WERI-Rb-1 (cell line): ENCODE data around the gene PURA.

Experiments used
- DNase-seq: peaks from one replicate; pipeline ENCODE4 v3.0.0-alpha.2; 2020
- H3K27ac ChIP-seq: fragments of 250-450 bp; sonication (Bioruptor Pico); 2 replicates; pipeline ENCODE4 v1.5.1; 2020; ENCODE audit warnings: mild to moderate bottlenecking, moderate library complexity
- H3K27me3 ChIP-seq: fragments of 250-450 bp; sonication (Bioruptor Pico); 2 replicates; pipeline ENCODE4 v1.5.1; 2021; ENCODE audit warnings: mild to moderate bottlenecking, low read depth, moderate library complexity; ENCODE audit not compliant: insufficient read depth, severe bottlenecking
- H3K36me3 ChIP-seq: fragments of 250-450 bp; sonication (Bioruptor Pico); 2 replicates; pipeline ENCODE4 v1.5.1; 2020; ENCODE audit warnings: mild to moderate bottlenecking, moderate library complexity
- H3K4me3 ChIP-seq: 2 replicates; pipeline ENCODE4 v1.5.1; 2011; ENCODE audit warnings: low read depth, mild to moderate bottlenecking, control low read depth, low read length
- H3K9me3 ChIP-seq: fragments of 250-450 bp; sonication (Bioruptor Pico); 2 replicates; pipeline ENCODE4 v1.5.1; 2021; ENCODE audit warnings: mild to moderate bottlenecking, moderate library complexity; ENCODE audit not compliant: severe bottlenecking
- TF ChIP-seq, protein P1 (sequence below): IDR thresholded peaks from 2 replicates; pipeline ENCODE4 v1.5.1; 2011; ENCODE audit warnings: low read depth, mild to moderate bottlenecking, control low read depth, inconsistent platforms, low read length

Gene PURA

DNA sequence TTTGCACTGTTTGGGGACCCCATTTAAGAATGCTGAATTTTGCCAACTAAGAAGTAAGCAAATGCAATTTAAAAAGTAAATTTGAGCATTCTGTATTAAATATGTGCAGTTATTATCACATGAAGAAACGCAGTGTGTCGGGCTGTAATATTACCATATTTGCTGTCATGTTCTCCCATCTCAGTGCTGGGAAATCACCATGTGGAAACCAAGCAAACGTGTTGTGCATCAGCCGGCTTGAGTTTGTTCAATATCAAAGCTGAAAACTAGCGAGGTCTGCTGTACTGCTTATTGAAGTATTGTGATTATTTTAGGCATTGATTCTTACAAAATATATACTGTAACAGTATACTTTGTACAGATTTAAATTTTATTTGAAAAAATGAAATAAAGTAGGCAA lies 14.5 kb downstream of the PURA start:
- no peak for DNase-seq
- TF ChIP-seq, protein P1, sequence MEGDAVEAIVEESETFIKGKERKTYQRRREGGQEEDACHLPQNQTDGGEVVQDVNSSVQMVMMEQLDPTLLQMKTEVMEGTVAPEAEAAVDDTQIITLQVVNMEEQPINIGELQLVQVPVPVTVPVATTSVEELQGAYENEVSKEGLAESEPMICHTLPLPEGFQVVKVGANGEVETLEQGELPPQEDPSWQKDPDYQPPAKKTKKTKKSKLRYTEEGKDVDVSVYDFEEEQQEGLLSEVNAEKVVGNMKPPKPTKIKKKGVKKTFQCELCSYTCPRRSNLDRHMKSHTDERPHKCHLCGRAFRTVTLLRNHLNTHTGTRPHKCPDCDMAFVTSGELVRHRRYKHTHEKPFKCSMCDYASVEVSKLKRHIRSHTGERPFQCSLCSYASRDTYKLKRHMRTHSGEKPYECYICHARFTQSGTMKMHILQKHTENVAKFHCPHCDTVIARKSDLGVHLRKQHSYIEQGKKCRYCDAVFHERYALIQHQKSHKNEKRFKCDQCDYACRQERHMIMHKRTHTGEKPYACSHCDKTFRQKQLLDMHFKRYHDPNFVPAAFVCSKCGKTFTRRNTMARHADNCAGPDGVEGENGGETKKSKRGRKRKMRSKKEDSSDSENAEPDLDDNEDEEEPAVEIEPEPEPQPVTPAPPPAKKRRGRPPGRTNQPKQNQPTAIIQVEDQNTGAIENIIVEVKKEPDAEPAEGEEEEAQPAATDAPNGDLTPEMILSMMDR = no peak
- no peaks in the 10 kb centered on the region for H3K27me3 ChIP-seq
- H3K4me3 ChIP-seq = no peak overlapping the region
- no peaks in the 10 kb centered on the region for H3K36me3 ChIP-seq
- no peak overlapping the region for H3K27ac ChIP-seq
- H3K9me3 ChIP-seq = no peaks in the 10 kb centered on the region

GRCh38 chr5:140130949-140131733 lies 17.2 kb downstream of the PURA start:
- DNase-seq = no peak
- H3K27ac ChIP-seq = no peak overlapping the region
- TF ChIP-seq, protein P1 = no peak

GRCh38 chr5:140131967-140132409 lies 18.1 kb downstream of the PURA start:
- TF ChIP-seq, protein P1 = no peak
- Histone ChIP-seq H3K27me3 (no peaks in the 10 kb centered on the region), H3K36me3 (no peaks in the 10 kb centered on the region), H3K4me3 (no peak overlapping the region), H3K27ac (0 out of 2 replicates have a peak overlapping the region, but pooled peaks have one; percentile 2), H3K9me3 (no peaks in the 10 kb centered on the region)
- DNase-seq = peak; percentile 41

More at GRCh38 chr5:140130949-140131733, 17.2 kb downstream of the PURA start:
- Histone ChIP-seq H3K27me3 (no peaks in the 10 kb centered on the region), H3K36me3 (no peaks in the 10 kb centered on the region), H3K4me3 (no peak overlapping the region), H3K9me3 (no peaks in the 10 kb centered on the region)

- DNase-seq = no peak
- no peak overlapping the region for H3K4me3 ChIP-seq
- H3K9me3 ChIP-seq = no peaks in the 10 kb centered on the region
- no peak overlapping the region for H3K27ac ChIP-seq
- no peaks in the 10 kb centered on the region for H3K36me3 ChIP-seq
- H3K27me3 ChIP-seq = no peaks in the 10 kb centered on the region
- TF ChIP-seq, protein P1 = no peak
Measured at GRCh38 chr5:140133514-140134167, 19.7 kb downstream of the PURA start.

- Histone ChIP-seq H3K27ac (no peak overlapping the region), H3K27me3 (no peaks in the 10 kb centered on the region), H3K9me3 (no peaks in the 10 kb centered on the region), H3K4me3 (no peak overlapping the region), H3K36me3 (no peaks in the 10 kb centered on the region)
- DNase-seq = no peak
- TF ChIP-seq, protein P1 = no peak
Measured at GRCh38 chr5:140134277-140134935, 20.5 kb downstream of the PURA start.
